GM21390 (cell line): ENCODE data around the gene PRKG1.
"Not testable (repeated sequence)": the region's sequence is repeated elsewhere in the genome, so short reads cannot be mapped to it uniquely, and the experiment has no call there.

ENCODE experiments used
- ATAC-seq: cut with Tn5 transposase; IDR thresholded peaks from one replicate; pipeline ENCODE4 v1.9.1; 2021; ENCODE audit not compliant: unreplicated experiment

Gene PRKG1

GRCh38 chr10:52129410-52130178, 1055.3 kb downstream of the PRKG1 start:
- ATAC-seq, result no peak

- no peak for ATAC-seq
These were observed 1060.8 kb downstream of the PRKG1 start for GRCh38 chr10:52135101-52135500.

GRCh38 chr10:52136921-52137320, 1062.6 kb downstream of the PRKG1 start:
- no peak for ATAC-seq

- no peak for ATAC-seq
These were observed 1069.1 kb downstream of the PRKG1 start for GRCh38 chr10:52143338-52143737.

GRCh38 chr10:52145636-52146035, 1071.3 kb downstream of the PRKG1 start:
- no peak for ATAC-seq

GRCh38 chr10:52146766-52147165, 1072.5 kb downstream of the PRKG1 start:
- no peak for ATAC-seq

- no peak for ATAC-seq
These were observed 1096.5 kb downstream of the PRKG1 start for GRCh38 chr10:52170776-52171175.

- ATAC-seq, result no peak
These were observed 1098.3 kb downstream of the PRKG1 start for GRCh38 chr10:52172581-52172980.

GRCh38 chr10:52185256-52185655, 1111.0 kb downstream of the PRKG1 start:
- no peak for ATAC-seq

- ATAC-seq, result no peak
These were observed 1113.4 kb downstream of the PRKG1 start for GRCh38 chr10:52187521-52188258.

GRCh38 chr10:52191049-52191448, 1116.8 kb downstream of the PRKG1 start:
- no peak for ATAC-seq

- no peak for ATAC-seq
These were observed 1119.9 kb downstream of the PRKG1 start for GRCh38 chr10:52194191-52194590.

GRCh38 chr10:52194716-52195115, 1120.4 kb downstream of the PRKG1 start:
- ATAC-seq, result no peak

GRCh38 chr10:52197098-52197497, 1122.8 kb downstream of the PRKG1 start:
- no peak for ATAC-seq

GRCh38 chr10:52198540-52198939, 1124.3 kb downstream of the PRKG1 start:
- ATAC-seq, result no peak

- not testable (repeated sequence) for ATAC-seq
These were observed 1130.6 kb downstream of the PRKG1 start for GRCh38 chr10:52204906-52205305.

- no peak for ATAC-seq
These were observed 1134.1 kb downstream of the PRKG1 start for GRCh38 chr10:52208365-52208764.

GRCh38 chr10:52210161-52210560, 1135.9 kb downstream of the PRKG1 start:
- no peak for ATAC-seq

- ATAC-seq, result no peak
These were observed 1137.8 kb downstream of the PRKG1 start for GRCh38 chr10:52212062-52212461.

- no peak for ATAC-seq
These were observed 1138.5 kb downstream of the PRKG1 start for GRCh38 chr10:52212802-52213201.

GRCh38 chr10:52213321-52213752, 1139.0 kb downstream of the PRKG1 start:
- ATAC-seq, result no peak

- ATAC-seq, result peak; percentile 57
These were observed 1141.6 kb downstream of the PRKG1 start for GRCh38 chr10:52215745-52216361.
